Dermis blood vessel endothelial cell (primary cell): ENCODE data around the gene C16orf90. TPM values are rescaled to one million over a fixed set of nuclear protein-coding genes. Genes with fewer than 3 reads are reported as not detected.

Source experiments
- DNase-seq: peaks from one replicate; pipeline ENCODE4 v3.0.0; 2010
- total RNA-seq: library from RNA; depleted of rRNA; stranded (reverse); fragments of >200 nt; gene quantifications from 2 replicates; pipeline ENCODE4 v1.2.3, GENCODE V29; 2014

C16orf90 gene, protein sequence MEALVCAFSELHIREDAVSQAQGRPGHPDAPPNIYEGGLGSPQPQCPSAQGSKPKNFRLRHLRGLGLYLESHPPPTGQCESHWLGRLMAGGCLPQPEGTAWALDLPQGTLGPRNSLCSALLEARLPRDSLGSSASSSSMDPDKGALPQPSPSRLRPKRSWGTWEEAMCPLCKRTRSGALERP
- not detected in 2 replicates for total RNA-seq

- DNase-seq = no peak
These were observed at the start of gene C16orf90 for GRCh38 chr16:3495176-3495575. C16orf90 (minus strand) TSS chr16:3495489; CDS start chr16:3495421, 68 bp downstream.

DNA sequence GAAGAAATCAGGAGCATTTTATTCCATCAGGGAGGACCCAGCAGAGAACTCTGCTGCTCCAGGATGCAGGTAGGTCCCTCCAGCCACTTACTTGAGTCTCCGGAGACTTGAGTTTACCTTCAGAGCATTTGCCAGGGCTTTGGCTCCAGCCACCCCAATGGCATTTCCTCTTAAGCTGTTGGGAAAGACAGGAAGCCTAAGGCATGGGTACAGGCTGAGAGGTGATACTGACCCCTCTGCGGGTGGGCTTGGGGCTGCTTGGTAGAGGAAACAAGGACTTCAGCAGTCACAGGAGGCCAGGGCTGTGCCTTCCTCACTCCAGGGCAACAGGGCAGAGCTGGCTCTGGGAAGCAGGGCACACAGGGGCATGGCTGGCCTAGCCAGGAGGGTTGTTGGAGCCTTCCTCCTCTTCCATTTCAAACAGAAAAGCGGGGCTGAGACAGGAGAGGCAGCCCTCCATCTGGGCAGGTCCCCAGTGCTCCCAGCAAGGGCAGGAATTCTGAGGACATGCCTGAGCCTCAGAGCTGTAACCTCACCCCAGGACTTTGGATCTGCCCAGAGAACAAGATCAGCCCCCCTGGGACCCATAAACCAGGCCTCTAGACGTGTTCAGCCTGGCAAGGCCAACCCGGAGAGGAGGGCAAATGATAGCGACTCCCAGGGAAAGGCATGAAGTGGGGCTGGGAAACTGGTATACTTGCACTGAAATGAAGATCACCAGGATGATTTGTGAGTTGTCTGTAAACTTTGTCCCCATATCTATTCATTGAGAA is 47.5 kb upstream of the C16orf90 start:
- DNase-seq = peak; percentile 4

GRCh38 chr16:3541527-3542155 is 46.4 kb upstream of the C16orf90 start:
- no peak for DNase-seq

GRCh38 chr16:3538222-3538621 is 42.9 kb upstream of the C16orf90 start:
- no peak for DNase-seq

DNA sequence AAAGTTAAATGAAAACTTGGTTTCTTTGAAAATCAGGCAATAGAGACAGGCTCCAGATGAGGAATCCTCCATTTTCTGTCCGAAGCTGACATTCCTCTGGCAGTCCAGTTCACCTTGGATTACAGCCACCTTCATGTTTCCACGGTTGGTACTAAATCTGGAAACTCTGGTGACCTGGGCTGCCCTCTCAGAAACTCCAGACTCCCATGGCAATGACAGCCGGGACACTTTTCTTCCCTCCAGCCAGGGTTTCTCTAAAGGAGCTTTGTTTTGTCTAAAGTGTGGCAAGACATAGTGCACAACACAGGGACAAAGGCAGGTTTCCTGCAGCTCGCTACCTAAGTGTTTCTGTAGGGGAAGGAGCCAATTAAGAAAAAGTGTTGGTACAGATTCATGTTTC is 41.6 kb upstream of the C16orf90 start:
- no peak for DNase-seq

- DNase-seq = no peak
These were observed 41.0 kb upstream of the C16orf90 start for GRCh38 chr16:3536271-3536731.

DNA sequence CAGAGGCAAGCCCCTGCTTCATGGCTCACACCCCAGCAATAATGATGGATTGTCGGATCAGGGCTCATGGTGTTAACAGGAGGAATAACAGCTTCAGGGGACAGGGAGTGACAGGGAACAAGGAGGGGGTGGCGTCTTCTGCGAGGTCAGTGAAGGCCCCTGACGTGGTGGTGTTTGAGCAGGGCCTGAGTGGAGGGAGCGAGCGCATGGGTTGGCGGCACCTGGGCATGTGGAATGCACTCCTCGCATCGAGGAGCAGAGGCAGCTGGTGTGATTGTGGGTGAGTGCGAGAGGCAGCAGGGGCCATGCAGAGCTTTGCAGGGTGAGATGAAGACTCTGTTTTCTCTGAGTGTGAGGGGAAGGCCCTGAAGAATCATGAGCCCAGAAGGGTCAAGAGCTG is 38.8 kb upstream of the C16orf90 start:
- no peak for DNase-seq

DNA sequence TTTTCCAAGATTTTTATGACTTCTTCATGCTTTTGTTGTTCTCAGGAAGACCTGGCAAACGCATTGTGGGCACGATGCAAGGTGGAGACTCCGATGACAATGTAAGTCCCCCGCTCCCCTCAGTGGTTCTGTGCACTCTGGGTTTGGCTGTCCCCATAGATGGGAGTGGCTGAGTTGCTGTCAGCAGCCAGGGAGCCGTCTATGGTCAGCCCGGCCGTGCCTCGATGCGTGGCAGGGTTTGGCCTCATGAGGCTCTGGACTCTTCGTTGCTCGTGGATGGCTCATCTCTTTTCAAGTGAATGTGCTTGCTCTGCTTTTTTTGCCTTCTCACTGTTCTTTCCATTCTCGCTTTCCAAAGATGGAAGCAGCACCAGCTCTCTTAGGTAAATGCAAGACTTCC is 37.5 kb upstream of the C16orf90 start:
- no peak for DNase-seq

GRCh38 chr16:3530371-3530914 is 35.2 kb upstream of the C16orf90 start:
- no peak for DNase-seq

GRCh38 chr16:3529175-3529574 is 33.9 kb upstream of the C16orf90 start:
- DNase-seq = no peak

DNA sequence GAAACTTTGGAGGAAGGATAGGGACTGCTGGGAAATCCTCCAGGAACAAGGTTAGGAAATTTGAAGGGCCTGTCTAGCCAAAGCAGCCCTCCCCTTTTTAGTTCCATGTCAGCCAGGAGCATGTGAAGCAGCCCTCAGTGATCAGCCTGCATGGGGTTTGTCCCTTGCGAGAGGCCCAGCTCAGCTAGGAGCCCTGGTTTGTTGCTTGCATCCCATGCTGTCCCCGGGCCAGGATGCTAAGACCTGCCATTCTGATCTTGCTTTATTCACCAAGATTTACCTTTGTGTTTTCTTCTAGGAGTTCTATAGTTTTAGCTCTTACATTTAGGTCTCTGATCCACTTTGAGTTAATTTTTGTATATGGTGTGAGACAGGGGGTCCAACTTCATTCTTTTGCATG is 33.1 kb upstream of the C16orf90 start:
- no peak for DNase-seq

GRCh38 chr16:3527216-3527829 is 32.0 kb upstream of the C16orf90 start:
- DNase-seq = peak; percentile 80

DNA sequence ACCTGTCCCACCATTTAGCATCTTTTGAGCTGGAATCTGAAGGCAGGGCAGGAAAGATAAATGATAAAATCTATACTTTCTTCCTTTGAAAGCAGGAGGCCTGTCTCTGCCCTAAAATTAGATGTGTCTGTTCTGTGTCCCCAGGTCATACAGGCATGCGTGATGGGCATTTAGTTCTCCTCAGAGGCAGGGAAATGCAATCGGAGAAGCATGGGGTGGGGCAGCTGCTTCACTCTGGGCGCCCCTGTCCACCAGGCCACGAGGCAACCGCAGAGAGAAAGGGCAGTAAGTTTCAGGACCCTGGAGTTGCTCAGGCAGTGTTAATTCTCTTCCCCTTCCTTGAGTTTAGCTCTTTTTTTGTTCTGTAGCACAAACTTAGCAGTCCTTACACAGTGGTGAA is 30.7 kb upstream of the C16orf90 start:
- no peak for DNase-seq

- no peak for DNase-seq
These were observed 28.0 kb upstream of the C16orf90 start for GRCh38 chr16:3523281-3523680.

- DNase-seq = no peak
These were observed 25.6 kb upstream of the C16orf90 start for GRCh38 chr16:3520841-3521240.

DNA sequence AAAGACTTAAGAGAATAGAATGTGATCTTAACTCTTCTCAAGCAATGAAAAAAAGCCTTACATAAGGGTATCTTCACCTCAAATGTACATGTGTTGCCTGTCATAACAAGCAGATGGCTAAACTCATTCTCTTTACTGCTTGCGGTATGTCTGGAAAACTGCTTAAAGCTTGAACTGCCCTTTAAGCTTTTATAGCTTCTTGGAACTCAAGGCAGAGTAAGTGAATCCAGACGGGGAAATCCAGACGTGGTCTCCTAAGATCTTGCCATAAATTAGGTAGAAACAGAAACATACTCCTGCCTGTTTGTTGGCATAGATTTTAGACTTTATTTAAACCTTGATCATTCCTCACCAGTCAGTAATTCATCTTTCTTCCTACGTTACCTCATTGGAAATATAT is 25.1 kb upstream of the C16orf90 start:
- DNase-seq = no peak

DNA sequence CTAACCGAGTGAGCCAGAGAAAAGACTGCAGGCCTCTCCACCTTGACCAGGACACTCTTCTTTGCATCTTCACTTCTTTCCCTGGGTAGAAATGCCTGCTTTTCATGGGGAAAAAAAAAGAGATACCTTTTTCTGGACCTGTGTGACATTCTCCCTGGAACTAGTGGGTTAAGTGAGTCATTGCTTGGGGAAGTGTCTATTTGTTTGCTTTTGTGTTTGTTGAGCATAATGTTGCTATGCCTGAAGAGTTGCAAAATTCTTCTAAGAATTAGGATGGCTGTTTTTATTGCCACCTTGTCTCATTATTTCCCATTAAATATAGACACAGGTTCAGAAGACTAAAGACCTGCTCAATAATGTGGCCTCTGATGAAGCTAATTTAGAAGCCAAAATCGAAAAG is 24.3 kb upstream of the C16orf90 start:
- no peak for DNase-seq

GRCh38 chr16:3518986-3519348 is 23.7 kb upstream of the C16orf90 start:
- DNase-seq = no peak

DNA sequence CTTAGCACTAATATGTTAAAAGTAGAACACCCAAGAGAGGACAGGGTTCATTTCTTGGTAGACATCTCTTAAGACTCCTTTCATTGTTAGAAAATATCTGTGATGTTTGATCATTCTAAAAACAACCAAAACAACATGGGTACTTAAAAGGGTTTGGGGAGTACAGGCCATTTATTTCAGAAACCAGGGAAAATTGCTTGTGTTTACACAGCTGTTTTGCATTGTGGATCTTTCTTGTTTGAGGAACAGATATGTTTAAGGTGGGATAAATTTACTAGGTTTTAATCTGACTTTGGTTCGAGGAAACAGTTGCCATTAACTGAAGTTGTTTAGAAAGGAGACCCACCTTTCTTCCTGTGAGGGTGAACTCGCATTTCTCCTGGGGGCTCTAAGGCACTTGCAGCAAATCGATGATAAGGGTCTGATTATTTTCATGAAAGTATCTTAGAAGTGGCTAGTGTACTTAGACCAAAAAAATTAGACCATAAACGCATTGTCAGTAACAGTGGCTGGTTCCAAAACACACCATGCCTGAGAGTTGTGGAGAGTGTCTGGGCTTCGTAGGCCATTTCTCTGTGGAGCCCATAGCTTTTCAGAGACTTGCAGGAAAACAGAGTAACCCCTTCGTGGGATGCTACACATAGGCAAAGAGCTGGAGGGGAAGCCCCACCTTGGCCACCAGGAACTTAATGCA is 23.1 kb upstream of the C16orf90 start:
- DNase-seq = no peak

- no peak for DNase-seq
These were observed 20.6 kb upstream of the C16orf90 start for GRCh38 chr16:3515897-3516296.

- DNase-seq = no peak
These were observed 19.3 kb upstream of the C16orf90 start for GRCh38 chr16:3514621-3515020.

DNA sequence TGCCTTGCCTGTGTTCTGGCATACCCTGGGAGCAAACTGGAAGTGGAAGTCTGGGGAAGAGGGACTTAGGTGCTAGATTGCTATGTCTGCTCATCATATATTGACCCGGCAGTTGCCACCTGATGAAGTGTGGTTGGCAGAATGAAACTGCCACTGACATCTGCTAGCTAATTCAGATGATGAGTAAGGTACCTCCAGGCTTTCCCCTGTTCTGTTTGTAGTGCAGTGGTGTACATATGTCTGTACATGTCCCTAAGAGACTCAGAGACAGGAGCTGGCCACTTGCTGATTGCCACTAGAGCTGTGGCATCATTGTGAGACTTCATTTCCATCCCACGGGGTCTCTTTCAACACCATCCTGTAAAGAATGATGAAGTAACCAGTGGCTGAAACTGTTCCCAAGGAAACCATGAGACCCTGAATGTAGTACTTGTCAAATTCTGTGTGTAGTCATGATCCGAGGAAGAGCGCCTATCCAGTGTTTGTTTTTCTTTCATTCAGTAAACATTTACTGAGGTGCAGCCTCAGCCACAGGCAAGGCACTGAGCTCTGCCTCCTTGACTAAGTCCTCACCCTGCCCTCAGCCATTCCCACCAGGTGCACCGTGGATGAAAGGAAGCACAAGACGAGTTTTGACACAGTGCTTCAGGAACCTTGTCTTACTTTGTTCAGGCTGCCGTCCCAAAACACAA is 18.7 kb upstream of the C16orf90 start:
- no peak for DNase-seq
